ENCODE results near the gene KTN1.

The KTN1 gene

DNA sequence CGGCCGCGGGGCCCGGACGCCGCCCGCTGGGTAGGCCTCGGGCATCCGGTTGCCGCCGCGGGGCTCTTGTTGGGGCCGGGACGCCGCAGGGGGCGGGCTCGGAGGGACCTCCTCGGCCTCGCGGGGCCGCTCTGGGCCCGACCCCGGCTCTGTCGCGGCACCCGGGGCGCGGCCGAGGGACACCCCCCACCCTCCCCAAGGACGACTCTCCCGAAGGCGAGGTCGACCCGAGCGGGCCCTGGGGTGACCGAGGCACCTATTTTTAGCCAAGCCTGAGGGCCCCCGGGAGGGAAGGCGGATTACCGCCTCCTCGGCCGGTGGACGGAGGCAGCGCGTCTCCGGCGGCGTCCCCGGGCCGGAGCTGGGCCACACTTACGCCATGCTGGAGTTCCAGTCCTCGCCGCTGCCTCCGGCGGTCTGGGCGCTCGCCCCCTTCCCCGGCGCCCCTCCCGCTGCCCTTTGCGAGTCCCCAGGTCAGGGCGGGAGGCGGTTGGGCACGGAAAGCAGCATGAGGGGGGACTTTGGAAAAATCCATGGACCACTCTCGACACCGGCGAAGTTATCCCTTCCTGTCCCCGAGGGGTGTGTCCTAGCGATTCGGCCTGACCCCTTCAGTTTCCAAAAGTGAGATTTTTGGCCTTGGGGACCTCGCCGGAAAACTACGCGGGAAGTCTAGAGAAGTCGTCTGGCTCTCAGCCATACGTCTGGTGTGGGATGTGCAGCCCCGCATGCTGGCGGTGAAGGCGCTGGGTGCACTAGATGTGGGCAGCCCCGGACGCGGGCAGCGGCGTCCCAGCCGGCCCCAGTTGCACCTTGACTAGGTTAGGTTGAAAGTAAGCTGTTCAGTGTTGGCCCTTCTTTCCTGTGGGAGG is 699 bp downstream of the KTN1 start:
- TF ChIP-seq, protein P1, sequence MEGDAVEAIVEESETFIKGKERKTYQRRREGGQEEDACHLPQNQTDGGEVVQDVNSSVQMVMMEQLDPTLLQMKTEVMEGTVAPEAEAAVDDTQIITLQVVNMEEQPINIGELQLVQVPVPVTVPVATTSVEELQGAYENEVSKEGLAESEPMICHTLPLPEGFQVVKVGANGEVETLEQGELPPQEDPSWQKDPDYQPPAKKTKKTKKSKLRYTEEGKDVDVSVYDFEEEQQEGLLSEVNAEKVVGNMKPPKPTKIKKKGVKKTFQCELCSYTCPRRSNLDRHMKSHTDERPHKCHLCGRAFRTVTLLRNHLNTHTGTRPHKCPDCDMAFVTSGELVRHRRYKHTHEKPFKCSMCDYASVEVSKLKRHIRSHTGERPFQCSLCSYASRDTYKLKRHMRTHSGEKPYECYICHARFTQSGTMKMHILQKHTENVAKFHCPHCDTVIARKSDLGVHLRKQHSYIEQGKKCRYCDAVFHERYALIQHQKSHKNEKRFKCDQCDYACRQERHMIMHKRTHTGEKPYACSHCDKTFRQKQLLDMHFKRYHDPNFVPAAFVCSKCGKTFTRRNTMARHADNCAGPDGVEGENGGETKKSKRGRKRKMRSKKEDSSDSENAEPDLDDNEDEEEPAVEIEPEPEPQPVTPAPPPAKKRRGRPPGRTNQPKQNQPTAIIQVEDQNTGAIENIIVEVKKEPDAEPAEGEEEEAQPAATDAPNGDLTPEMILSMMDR (IDR thresholded peaks at IDR 0.05): no peak

DNA sequence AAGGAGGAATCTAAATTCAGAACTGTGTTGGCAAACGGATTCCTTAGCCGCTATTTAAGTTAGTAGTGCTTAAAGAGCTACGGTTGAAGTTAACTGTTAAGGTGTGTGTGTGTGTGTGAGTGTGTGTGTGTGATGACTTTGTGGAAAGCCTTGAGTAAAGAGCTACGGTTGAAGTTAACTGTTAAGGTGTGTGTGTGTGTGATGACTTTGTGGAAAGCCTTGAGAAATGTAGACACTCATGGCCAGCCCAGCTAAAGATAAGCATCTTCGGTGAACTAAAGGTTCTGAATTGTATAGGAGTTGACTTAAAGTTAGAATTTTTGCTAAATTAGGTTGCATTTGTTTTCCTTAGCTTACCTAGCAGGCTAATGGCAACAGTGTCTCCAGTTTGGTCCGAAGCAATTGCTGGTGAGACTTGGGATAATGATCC is 1.4 kb downstream of the KTN1 start:
- TF ChIP-seq, protein P1 (IDR thresholded peaks at IDR 0.05): no peak

DNA sequence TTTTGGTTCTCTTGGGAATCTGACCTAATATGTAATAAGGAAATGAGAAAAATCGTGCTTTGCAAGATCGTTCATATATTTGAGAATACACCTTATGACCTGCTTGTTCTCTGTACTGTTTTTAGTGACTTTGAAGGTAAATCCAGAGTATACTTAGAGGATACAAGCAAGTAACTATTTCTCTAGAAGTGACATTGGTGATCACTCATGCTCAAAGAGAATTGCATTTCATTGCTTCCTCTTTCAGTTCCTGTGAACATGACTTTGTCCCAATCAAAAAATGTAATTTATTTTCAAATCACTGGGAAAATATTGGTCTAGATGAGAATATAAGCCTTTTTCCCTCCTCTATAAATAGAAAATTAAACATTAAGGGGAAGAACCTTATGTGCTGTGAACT is 2.7 kb downstream of the KTN1 start:
- TF ChIP-seq, protein P1 (IDR thresholded peaks at IDR 0.05): no peak

DNA sequence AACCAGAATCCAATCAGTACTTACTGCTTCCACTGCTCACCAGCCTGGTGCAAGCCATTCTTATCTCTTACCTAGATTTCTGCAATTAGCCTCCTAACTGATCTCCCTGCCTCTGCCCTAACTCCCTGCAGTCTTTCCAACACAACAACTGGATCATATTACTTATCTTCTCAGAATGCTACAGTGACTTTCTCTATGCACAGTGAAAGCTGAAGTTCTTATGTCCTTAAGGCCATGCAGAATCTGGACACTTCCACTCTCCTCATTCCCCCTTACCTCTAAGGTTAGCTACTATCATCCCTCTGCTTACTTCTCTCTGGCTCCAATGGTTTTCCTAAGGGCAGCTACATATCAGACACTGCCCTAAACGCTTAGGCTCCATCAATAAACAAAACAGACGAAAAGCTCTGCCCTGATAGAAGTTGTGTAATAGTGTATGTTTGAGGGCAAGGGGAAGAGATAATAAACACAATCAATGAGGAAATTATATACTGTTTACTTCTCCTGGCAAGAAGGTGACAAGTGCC is 4.0 kb downstream of the KTN1 start:
- TF ChIP-seq, protein P1 (IDR thresholded peaks at IDR 0.05): no peak

DNA sequence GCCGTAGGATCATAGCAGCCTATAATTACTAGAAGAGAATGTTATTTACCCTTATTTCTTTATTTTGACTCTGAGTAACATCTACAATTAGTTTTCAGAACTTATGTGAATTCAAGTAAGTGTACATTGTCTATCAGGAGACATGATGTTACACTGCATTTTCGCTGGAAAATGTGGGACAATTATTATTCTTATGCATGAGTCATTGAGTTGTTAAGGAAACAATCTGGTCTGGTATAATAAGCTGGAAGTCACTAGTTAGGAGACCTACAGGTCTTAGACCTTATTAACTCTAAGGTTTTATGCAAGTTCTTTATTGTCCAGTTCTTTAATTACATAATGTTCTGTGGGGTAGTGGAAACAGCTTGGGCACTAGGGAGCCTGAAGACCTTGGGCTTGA is 5.8 kb downstream of the KTN1 start:
- TF ChIP-seq, protein P1 (IDR thresholded peaks at IDR 0.05): no peak

DNA sequence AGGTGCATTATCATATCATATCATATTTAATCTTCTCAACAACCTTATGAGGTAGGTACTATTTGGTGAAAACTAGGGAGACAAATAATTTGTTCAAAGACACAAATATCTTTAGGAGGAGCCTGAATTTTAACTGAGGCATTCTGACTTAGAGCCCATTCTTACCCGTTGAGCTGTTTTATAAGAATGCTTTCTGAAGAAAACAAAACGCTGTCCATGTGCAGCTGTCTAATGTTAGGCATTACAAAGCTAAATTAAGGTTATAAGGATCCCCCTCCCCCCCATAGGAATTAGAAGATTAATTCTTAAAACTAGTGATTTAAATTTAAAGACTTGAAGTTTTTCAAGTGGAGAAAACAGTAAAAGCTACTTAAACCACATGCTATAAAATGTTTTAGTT is 6.4 kb downstream of the KTN1 start:
- TF ChIP-seq, protein P1 (IDR thresholded peaks at IDR 0.05): no peak

DNA sequence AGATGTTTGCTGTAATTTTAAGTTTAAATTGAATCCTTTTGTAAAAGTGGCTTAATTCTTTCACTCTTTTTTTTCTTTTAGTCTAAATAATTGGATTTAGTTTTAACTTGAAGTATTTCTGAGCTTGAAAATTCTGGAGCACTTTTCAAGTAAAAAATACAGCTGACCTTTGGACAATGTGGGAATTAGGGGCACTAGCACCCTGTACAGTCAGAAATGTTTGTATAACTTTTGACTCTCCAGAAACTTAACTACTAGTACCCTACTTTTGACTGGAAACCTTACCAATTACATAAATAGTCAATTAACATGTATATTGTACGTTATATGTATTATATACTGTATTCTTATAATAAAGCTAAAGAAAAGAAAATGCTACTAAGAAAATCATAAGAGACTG is 7.8 kb downstream of the KTN1 start:
- TF ChIP-seq, protein P1 (IDR thresholded peaks at IDR 0.05): no peak

Measured in LNCAP (cell line).